OCI-LY7 (cell line): ENCODE data around the gene BEND3. TPM values are rescaled to one million over a fixed set of nuclear protein-coding genes. Genes with fewer than 3 reads are reported as not detected.

Experiments used
- BruUV-seq: library from RNA; stranded (reverse); fragments of 400-500 nt; replicated peaks from 2 replicates; lab custom pipeline; 2021; lab: Mats Ljungman, UMichigan
- CTCF ChIA-PET: fragments of 300-600 bp; sonication (Branson Sonifier 250); formaldehyde crosslinking; loops from one replicate; lab custom pipeline; 2022; ENCODE audit warnings: antibody characterized with exemption; ENCODE audit not compliant: unreplicated experiment; lab: Charles Lee
- POLR2A ChIA-PET: fragments of 300-600 bp; sonication (Branson Sonifier 250); formaldehyde crosslinking; loops from one replicate; lab custom pipeline; 2022; ENCODE audit warnings: antibody characterized with exemption; lab: Charles Lee
- DNase-seq: peaks from one replicate; pipeline ENCODE4 v3.0.0-alpha.2; 2015; ENCODE audit warnings: low spot score
- H2AFZ ChIP-seq: fragments of 200-600 bp; sonication (generic), shearing (Covaris generic); 2 replicates; pipeline ENCODE4 v1.6.1; 2014; ENCODE audit warnings: mild to moderate bottlenecking, antibody characterized with exemption, low read length, moderate library complexity
- H3K27ac ChIP-seq: fragments of 200-600 bp; sonication (generic); 2 replicates; pipeline ENCODE4 v1.5.1; 2014; ENCODE audit warnings: mixed run types, low read depth, mild to moderate bottlenecking, moderate library complexity, low read length, inconsistent platforms; ENCODE audit not compliant: poor library complexity, severe bottlenecking
- H3K36me3 ChIP-seq: fragments of 200-600 bp; sonication (generic); 2 replicates; pipeline ENCODE4 v1.6.1; 2014; ENCODE audit warnings: mild to moderate bottlenecking, antibody characterized with exemption, low read length, moderate library complexity, mixed read lengths; ENCODE audit not compliant: insufficient read depth
- H3K4me1 ChIP-seq: fragments of 200-600 bp; sonication (generic); 2 replicates; pipeline ENCODE4 v1.5.1; 2014; ENCODE audit warnings: mild to moderate bottlenecking, low read length; ENCODE audit not compliant: insufficient read depth, poor library complexity, severe bottlenecking
- H3K4me2 ChIP-seq: fragments of 200-600 bp; sonication (generic); 2 replicates; pipeline ENCODE4 v1.6.1; 2014; ENCODE audit warnings: mild to moderate bottlenecking, low read length
- H3K4me3 ChIP-seq: fragments of 200-600 bp; sonication (generic); 2 replicates; pipeline ENCODE4 v1.5.1; 2014; ENCODE audit warnings: mild to moderate bottlenecking, low read depth, low read length; ENCODE audit not compliant: poor library complexity, severe bottlenecking
- H3K79me2 ChIP-seq: fragments of 200-600 bp; sonication (generic); 2 replicates; pipeline ENCODE4 v1.6.1; 2016; ENCODE audit warnings: low read depth, mild to moderate bottlenecking, low read length, moderate library complexity, mixed read lengths; ENCODE audit not compliant: insufficient read depth
- H3K9me2 ChIP-seq: fragments of 200-600 bp; sonication (generic); 2 replicates; pipeline ENCODE4 v1.6.1; 2016; ENCODE audit warnings: mild to moderate bottlenecking, low read length, mixed read lengths; ENCODE audit not compliant: insufficient read depth
- H3K9me3 ChIP-seq: fragments of 200-600 bp; sonication (generic); 2 replicates; pipeline ENCODE4 v1.6.1; 2014; ENCODE audit warnings: mild to moderate bottlenecking, mixed run types, low read length, mixed read lengths
- H4K20me1 ChIP-seq: fragments of 200-600 bp; sonication (generic); 2 replicates; pipeline ENCODE4 v1.6.1; 2014; ENCODE audit warnings: mild to moderate bottlenecking, antibody characterized with exemption, low read length, moderate library complexity, mixed read lengths; ENCODE audit not compliant: insufficient read depth
- EZH2phosphoT487 ChIP-seq: fragments of 200-600 bp; sonication (generic); IDR thresholded peaks from 2 replicates; pipeline ENCODE4 v1.6.1; 2018; ENCODE audit warnings: low read depth, borderline replicate concordance, mild to moderate bottlenecking, mixed run types, antibody characterized with exemption, low read length, moderate library complexity, mixed read lengths
- intact Hi-C: fragments of 100-400 bp; cut with micrococcal nuclease; formaldehyde crosslinking; loops from one replicate; pipeline ENCODE4 v1.10.0; 2022; ENCODE audit not compliant: unreplicated experiment
- total RNA-seq, 2 experiments: library from RNA; depleted of rRNA in 1 of 2; stranded (reverse); fragments of >200 nt in 1 of 2; shearing (Covaris generic) in 1 of 2; gene quantifications; 2 replicates each; pipeline ENCODE4 v1.2.3, GENCODE V29; 2014 to 2022
- TF ChIP-seq, protein P1 (sequence below): fragments of 200-600 bp; sonication (generic); conservative IDR thresholded peaks from 2 replicates; pipeline ENCODE4 v1.5.1; 2014; ENCODE audit warnings: mild to moderate bottlenecking, antibody characterized with exemption, low read length, moderate library complexity, mixed read lengths

BEND3 gene
- total RNA-seq, 2 experiments from 2014 or later = 11.7 to 14.3 TPM

DNA sequence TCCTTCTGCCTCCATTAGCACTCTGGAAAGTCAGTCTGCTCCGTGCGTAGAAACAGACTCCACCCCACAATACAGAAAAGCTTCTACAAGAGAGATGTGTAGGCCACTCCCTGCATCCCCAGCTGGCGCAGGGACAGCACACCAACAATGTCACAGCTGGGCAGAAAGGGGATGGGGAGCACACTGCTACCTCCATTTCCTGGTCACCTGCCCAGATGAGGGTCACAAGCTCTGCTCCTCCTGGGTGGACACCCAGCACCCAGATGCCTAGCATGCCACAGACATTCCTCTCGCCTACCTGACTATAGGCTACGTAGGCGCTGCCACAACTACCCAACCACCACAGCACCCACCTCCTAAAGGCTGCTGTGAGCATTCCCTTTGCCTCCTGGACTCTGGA, 12.2 kb downstream of the BEND3 start:
- H3K9me2 ChIP-seq = no peaks in the 10 kb centered on the region
- peak; percentile 34 for DNase-seq
- H3K27ac ChIP-seq = peak overlapping the region; percentile 95
- intact Hi-C loops = no loop called here
- ChIA-PET CTCF (interaction anchor here (0.7 to 1.6 kb wide), 2 partner anchors 11 to 12 kb away, joined by 3 to 10 read pairs; partner anchors contain the start of gene BEND3), POLR2A (interaction anchor here (0.6 to 1.8 kb wide), 8 partner anchors 10 to 1517 kb away, joined by 3 to 20 read pairs (median 5); no protein-coding TSS in a partner anchor)
- H3K4me2 ChIP-seq = peak overlapping the region; percentile 94
- H4K20me1 ChIP-seq = no peaks in the 10 kb centered on the region
- peaks cover 27% of the 10 kb centered on the region; the same call in 1 of the 2 replicates for H3K79me2 ChIP-seq
- no peaks in the 10 kb centered on the region for H3K9me3 ChIP-seq
- peaks cover 69% of the 10 kb centered on the region for H3K4me1 ChIP-seq
- peak overlapping the region; percentile 46 for H3K4me3 ChIP-seq
- H3K36me3 ChIP-seq = peaks cover 6% of the 10 kb centered on the region; the same call in 1 of the 2 replicates
- TF ChIP-seq EZH2phosphoT487 = no peak
- TF ChIP-seq, protein P1, sequence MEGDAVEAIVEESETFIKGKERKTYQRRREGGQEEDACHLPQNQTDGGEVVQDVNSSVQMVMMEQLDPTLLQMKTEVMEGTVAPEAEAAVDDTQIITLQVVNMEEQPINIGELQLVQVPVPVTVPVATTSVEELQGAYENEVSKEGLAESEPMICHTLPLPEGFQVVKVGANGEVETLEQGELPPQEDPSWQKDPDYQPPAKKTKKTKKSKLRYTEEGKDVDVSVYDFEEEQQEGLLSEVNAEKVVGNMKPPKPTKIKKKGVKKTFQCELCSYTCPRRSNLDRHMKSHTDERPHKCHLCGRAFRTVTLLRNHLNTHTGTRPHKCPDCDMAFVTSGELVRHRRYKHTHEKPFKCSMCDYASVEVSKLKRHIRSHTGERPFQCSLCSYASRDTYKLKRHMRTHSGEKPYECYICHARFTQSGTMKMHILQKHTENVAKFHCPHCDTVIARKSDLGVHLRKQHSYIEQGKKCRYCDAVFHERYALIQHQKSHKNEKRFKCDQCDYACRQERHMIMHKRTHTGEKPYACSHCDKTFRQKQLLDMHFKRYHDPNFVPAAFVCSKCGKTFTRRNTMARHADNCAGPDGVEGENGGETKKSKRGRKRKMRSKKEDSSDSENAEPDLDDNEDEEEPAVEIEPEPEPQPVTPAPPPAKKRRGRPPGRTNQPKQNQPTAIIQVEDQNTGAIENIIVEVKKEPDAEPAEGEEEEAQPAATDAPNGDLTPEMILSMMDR = no peak
- no TSS peak for BruUV-seq
- H2AFZ ChIP-seq = peak overlapping the region; percentile 48; the same call in 1 of the 2 replicates

DNA sequence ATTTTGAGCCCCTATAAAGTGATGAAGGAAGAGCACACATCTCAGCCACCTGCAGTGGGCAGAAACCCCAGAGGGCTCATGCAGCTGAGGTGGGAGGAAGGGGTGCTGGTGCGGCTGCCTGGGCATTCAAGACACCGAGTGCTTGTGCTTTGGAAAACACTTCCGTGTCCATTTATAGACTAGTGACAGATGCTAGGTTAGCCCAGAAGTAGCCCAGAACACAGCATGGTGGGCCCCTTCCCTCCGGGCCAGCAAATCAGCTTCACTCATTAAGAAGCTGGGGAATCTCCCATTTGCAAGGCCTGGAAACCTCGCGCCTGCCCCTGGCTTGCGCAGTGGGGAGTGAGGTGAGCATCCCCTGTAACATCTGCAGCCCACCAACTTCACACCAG, 12.9 kb downstream of the BEND3 start:
- POLR2A ChIA-PET = interaction anchor here (0.5 to 1.8 kb wide), 8 partner anchors 11 to 1516 kb away, joined by 3 to 20 read pairs (median 5); no protein-coding TSS in a partner anchor

More for the DNA sequence above, 12.9 kb downstream of the BEND3 start:
- Histone ChIP-seq H3K9me3 (no peaks in the 10 kb centered on the region), H2AFZ (peak overlapping the region; percentile 48), H4K20me1 (no peaks in the 10 kb centered on the region), H3K4me2 (peak overlapping the region; percentile 94), H3K27ac (peak overlapping the region; percentile 95), H3K4me3 (peak overlapping the region; percentile 46), H3K79me2 (peaks cover 23% of the 10 kb centered on the region; the same call in 1 of the 2 replicates), H3K9me2 (no peaks in the 10 kb centered on the region), H3K36me3 (peaks cover 10% of the 10 kb centered on the region; the same call in 1 of the 2 replicates), H3K4me1 (peaks cover 65% of the 10 kb centered on the region)
- intact Hi-C loops = no loop called here
- BruUV-seq = no TSS peak
- peak; percentile 92 for DNase-seq
- TF ChIP-seq EZH2phosphoT487 = no peak
- TF ChIP-seq, protein P1 = no peak
- CTCF ChIA-PET = interaction anchor here (0.7 to 1.6 kb wide), 2 partner anchors 11 to 13 kb away, joined by 3 to 10 read pairs; partner anchors contain the start of gene BEND3
